Osteocyte (in vitro differentiated cells): Measurements from ENCODE around the gene ZMYND11. TPM values are rescaled to one million over a fixed set of nuclear protein-coding genes. Genes with fewer than 3 reads are reported as not detected.

Source experiments
- DNase-seq: peaks from one replicate; pipeline ENCODE4 v3.0.0; 2021; ENCODE audit warnings: mixed read lengths; ENCODE audit not compliant: unreplicated experiment; ENCODE audit errors: extremely low spot score
- H3K27ac Mint-ChIP-seq: one replicate; pipeline ENCODE4 v1.8.0; 2021; ENCODE audit warnings: mild to moderate bottlenecking, mixed read lengths; ENCODE audit not compliant: unreplicated experiment
- H3K27me3 Mint-ChIP-seq: one replicate; pipeline ENCODE4 v1.8.0; 2021; ENCODE audit warnings: mixed read lengths; ENCODE audit not compliant: unreplicated experiment
- H3K36me3 Mint-ChIP-seq: one replicate; pipeline ENCODE4 v1.8.0; 2021; ENCODE audit warnings: mixed read lengths; ENCODE audit not compliant: unreplicated experiment
- H3K4me1 Mint-ChIP-seq: one replicate; pipeline ENCODE4 v1.8.0; 2021; ENCODE audit warnings: mixed read lengths; ENCODE audit not compliant: unreplicated experiment
- H3K4me3 Mint-ChIP-seq: one replicate; pipeline ENCODE4 v1.8.0; 2021; ENCODE audit warnings: mild to moderate bottlenecking, moderate library complexity, mixed read lengths; ENCODE audit not compliant: unreplicated experiment
- H3K9me3 Mint-ChIP-seq: one replicate; pipeline ENCODE4 v1.8.0; 2021; ENCODE audit warnings: mixed read lengths; ENCODE audit not compliant: unreplicated experiment
- CTCF ChIP-seq: fragments of 200-600 bp; sonication (generic); IDR thresholded peaks from 2 replicates; pipeline ENCODE4 v1.5.0; 2021; ENCODE audit warnings: antibody characterized with exemption, mild to moderate bottlenecking, moderate library complexity
- total RNA-seq: library from RNA; stranded (reverse); gene quantifications from 2 replicates; pipeline ENCODE4 v1.2.1, GENCODE V29; 2021

The ZMYND11 gene
- total RNA-seq, 1 donor from 2014 or later, result 87.8 TPM

GRCh38 chr10:201328-201771 is 66.1 kb downstream of the ZMYND11 start:
- H3K36me3 Mint-ChIP-seq, result peaks cover 2% of the 10 kb centered on the region
- no peaks in the 10 kb centered on the region for H3K27me3 Mint-ChIP-seq
- TF ChIP-seq CTCF, result no peak
- H3K4me3 Mint-ChIP-seq, result no peak overlapping the region
- DNase-seq, result no peak
- peaks cover 18% of the 10 kb centered on the region for H3K4me1 Mint-ChIP-seq
- H3K27ac Mint-ChIP-seq, result peak overlapping the region; percentile 56
- H3K9me3 Mint-ChIP-seq, result no peaks in the 10 kb centered on the region

- TF ChIP-seq CTCF, result no peak
- Mint-ChIP-seq H3K4me3 (no peak overlapping the region), H3K27ac (no peak overlapping the region), H3K27me3 (no peaks in the 10 kb centered on the region), H3K4me1 (no peaks in the 10 kb centered on the region), H3K36me3 (peaks cover 18% of the 10 kb centered on the region), H3K9me3 (no peaks in the 10 kb centered on the region)
- DNase-seq, result no peak
Observed at GRCh38 chr10:208616-209015, 73.4 kb downstream of the ZMYND11 start.

- Mint-ChIP-seq H3K27me3 (no peaks in the 10 kb centered on the region), H3K27ac (no peak overlapping the region), H3K36me3 (peaks cover 18% of the 10 kb centered on the region), H3K4me3 (no peak overlapping the region), H3K9me3 (no peaks in the 10 kb centered on the region), H3K4me1 (no peaks in the 10 kb centered on the region)
- DNase-seq, result no peak
- TF ChIP-seq CTCF, result peak; percentile 34
Observed at GRCh38 chr10:209357-209756, 74.1 kb downstream of the ZMYND11 start.

- H3K4me3 Mint-ChIP-seq, result no peak overlapping the region
- H3K36me3 Mint-ChIP-seq, result peaks cover 22% of the 10 kb centered on the region
- H3K9me3 Mint-ChIP-seq, result no peaks in the 10 kb centered on the region
- no peak for TF ChIP-seq CTCF
- H3K4me1 Mint-ChIP-seq, result no peaks in the 10 kb centered on the region
- no peak overlapping the region for H3K27ac Mint-ChIP-seq
- no peaks in the 10 kb centered on the region for H3K27me3 Mint-ChIP-seq
- DNase-seq, result no peak
Observed at GRCh38 chr10:210297-210696, 75.0 kb downstream of the ZMYND11 start.

- no peaks in the 10 kb centered on the region for H3K27me3 Mint-ChIP-seq
- no peak overlapping the region for H3K4me3 Mint-ChIP-seq
- no peak for TF ChIP-seq CTCF
- no peak overlapping the region for H3K27ac Mint-ChIP-seq
- H3K4me1 Mint-ChIP-seq, result peaks cover 3% of the 10 kb centered on the region
- no peaks in the 10 kb centered on the region for H3K9me3 Mint-ChIP-seq
- DNase-seq, result no peak
- peaks cover 11% of the 10 kb centered on the region for H3K36me3 Mint-ChIP-seq
Observed at GRCh38 chr10:215444-215843, 80.2 kb downstream of the ZMYND11 start.
